ENCODE data around the gene MICB. TPM values are rescaled to one million over a fixed set of nuclear protein-coding genes. Genes with fewer than 3 reads are reported as not detected.

MICB gene
- total and polyA plus RNA-seq, 9 donors, result 0.48 to 10.6 (median 1.3) TPM

DNA sequence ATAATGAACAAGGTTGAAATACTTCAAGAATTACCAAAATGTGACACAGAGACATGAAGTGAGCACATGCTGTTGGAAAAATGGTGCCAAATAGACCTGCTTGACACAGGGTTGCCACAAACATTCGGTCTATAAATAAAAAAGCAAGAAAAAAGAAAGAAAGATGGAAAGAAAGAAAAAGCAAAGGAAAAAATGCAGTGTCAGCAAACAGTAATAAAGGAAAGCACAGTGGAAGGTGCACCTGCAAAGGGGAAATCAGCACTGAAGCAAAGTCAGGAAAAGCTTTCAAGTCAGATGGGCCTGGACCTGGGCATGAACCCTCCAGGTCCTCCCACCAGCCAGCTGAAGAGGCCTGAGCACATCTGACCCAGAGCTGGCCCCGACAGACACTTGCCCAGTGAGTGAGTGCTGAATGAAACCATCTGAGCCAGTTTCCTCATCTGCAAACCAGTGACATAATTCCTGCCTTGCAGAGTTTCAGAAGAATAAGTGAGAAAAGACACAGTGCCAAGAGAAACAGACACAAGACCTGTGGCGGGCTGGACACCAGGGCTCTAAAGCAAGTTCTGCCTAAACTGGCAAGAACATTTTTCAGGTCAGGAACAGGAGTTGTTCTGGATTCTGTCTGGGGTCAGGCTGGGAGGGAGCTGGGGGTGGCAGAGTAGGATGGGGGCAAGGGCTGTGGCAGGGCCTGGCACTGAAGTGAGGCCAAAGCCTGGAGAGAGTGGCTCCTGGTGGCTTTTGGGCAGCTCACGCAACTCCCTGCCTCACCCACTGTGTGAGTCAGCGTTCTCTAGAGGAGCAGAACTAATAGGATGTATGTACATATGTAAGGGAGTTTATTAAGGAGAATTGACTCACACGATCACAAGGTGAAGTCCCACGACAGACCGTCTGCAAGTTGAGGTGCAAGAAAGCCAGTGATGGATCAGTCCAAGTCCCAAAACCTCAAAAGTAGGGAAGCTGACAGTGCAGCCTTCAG lies 23.9 kb upstream of the MICB start:
- TF ChIP-seq, protein P1, sequence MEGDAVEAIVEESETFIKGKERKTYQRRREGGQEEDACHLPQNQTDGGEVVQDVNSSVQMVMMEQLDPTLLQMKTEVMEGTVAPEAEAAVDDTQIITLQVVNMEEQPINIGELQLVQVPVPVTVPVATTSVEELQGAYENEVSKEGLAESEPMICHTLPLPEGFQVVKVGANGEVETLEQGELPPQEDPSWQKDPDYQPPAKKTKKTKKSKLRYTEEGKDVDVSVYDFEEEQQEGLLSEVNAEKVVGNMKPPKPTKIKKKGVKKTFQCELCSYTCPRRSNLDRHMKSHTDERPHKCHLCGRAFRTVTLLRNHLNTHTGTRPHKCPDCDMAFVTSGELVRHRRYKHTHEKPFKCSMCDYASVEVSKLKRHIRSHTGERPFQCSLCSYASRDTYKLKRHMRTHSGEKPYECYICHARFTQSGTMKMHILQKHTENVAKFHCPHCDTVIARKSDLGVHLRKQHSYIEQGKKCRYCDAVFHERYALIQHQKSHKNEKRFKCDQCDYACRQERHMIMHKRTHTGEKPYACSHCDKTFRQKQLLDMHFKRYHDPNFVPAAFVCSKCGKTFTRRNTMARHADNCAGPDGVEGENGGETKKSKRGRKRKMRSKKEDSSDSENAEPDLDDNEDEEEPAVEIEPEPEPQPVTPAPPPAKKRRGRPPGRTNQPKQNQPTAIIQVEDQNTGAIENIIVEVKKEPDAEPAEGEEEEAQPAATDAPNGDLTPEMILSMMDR (IDR thresholded peaks at IDR 0.05), result no peak
- TF ChIP-seq POLR2A (IDR thresholded peaks at IDR 0.05) (no peak), EP300 (IDR thresholded peaks at IDR 0.05) (no peak)
- DNase-seq, result no peak
- Histone ChIP-seq H3K9me3 (no peaks in the 10 kb centered on the region), H3K4me1 (ENCODE audit: insufficient read depth) (no peaks in the 10 kb centered on the region), H3K27me3 (no peaks in the 10 kb centered on the region), H3K36me3 (no peaks in the 10 kb centered on the region), H3K27ac (no peak overlapping the region), H3K4me3 (no peak overlapping the region)
- 72 to 83% (median 74%) methylated on average over 8 of the region's 8 CpGs for WGBS, 3 donors
- intact Hi-C loops (cut with DNase I), result loop anchor here in 1 of 4 donors (10.0 kb wide), 1 partner anchor 189 kb away; no protein-coding TSS in a partner anchor

DNA sequence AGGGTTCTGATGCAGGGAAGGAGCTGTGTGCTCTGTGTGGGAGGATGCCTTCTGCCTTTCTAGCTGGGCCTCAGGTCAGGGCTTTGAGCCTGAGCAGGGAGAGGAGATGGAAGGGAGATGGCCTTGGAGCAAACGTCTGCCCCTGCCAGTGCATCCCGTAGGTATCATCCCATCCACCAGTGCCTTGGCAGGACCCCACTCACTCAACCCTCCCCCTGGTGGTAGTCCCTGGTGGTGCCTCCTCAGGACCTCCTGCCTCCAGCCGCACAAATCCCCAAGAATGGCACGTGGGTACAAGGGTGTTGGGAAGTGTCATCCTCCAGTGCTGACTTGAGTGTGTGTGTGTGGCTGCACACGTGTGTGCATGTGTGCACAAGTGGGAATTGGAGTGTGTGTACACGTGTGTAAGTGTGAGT lies 23.1 kb upstream of the MICB start:
- Histone ChIP-seq H3K9me3 (no peaks in the 10 kb centered on the region), H3K4me1 (ENCODE audit: insufficient read depth) (no peaks in the 10 kb centered on the region), H3K27ac (no peak overlapping the region), H3K27me3 (no peaks in the 10 kb centered on the region), H3K36me3 (no peaks in the 10 kb centered on the region), H3K4me3 (no peak overlapping the region)
- no peak for TF ChIP-seq EP300 (IDR thresholded peaks at IDR 0.05)
- no peak for TF ChIP-seq POLR2A (IDR thresholded peaks at IDR 0.05)
- 49 to 57% (median 54%) methylated on average over 6 of the region's 6 CpGs for WGBS, 3 donors
- intact Hi-C loops (cut with DNase I), result loop anchor here in 1 of 4 donors (10.0 kb wide), 1 partner anchor 190 kb away; no protein-coding TSS in a partner anchor
- DNase-seq, result no peak

DNA sequence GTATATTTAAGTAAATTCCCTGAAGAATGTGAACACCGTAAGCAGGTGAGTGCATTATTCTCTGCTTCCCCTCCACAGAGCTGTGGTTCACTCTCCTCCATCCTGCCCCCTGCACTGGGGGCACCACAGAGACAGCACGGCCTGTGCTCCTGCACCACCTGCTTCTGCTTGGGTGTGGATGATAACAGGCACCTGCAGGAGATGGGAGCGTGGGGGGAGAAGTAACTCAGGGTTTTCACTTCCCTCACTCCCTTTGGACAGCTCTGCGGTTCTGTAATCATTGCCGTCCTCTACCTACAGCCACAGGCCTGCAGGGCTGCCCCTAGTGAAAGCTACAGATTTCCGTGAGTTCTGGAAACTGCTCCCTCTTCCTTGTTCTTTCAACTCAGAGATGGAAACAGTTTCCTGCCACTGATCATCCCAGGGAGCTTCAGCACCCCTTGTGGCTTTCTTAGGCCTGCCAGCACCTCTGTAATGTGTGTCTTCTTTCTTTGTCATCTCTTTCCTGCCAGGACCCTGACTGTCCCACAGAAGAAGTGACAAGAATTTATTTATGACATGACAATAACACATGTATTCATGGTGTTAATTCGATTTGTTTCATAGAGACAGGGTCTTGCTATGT lies 21.3 kb upstream of the MICB start:
- Histone ChIP-seq H3K36me3 (no peaks in the 10 kb centered on the region), H3K27ac (no peak overlapping the region), H3K4me3 (no peak overlapping the region), H3K9me3 (no peaks in the 10 kb centered on the region), H3K27me3 (no peaks in the 10 kb centered on the region), H3K4me1 (ENCODE audit: insufficient read depth) (no peaks in the 10 kb centered on the region)
- WGBS, 3 donors, result 42 to 59% (median 55%) methylated on average over 7 of the region's 7 CpGs
- no peak for DNase-seq
- intact Hi-C loops (cut with DNase I), result loop anchor here in 1 of 4 donors (10.0 kb wide), 1 partner anchor 192 kb away; no protein-coding TSS in a partner anchor
- TF ChIP-seq EP300 (IDR thresholded peaks at IDR 0.05), result no peak
- no peak for TF ChIP-seq POLR2A (IDR thresholded peaks at IDR 0.05)
- TF ChIP-seq, protein P1 (IDR thresholded peaks at IDR 0.05), result no peak

DNA sequence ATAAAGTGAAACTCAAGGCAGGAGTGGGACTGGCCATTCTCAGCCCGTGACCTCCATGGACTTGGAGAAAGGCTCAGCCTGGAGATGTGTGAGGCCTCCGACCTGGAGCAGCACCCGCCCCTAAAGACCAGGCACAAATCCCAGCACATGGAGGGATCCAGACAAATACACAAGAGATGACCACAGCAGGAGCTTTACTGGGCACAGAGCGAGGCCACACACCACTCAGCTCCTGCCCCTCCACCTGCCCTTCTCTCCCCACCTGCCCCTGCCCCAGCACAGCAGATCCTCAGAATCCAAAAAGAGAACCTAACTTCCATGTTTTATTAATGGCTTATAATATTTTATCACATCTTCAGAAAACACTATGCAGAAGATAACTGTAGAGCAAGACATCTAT lies 20.4 kb upstream of the MICB start:
- Histone ChIP-seq H3K27me3 (no peaks in the 10 kb centered on the region), H3K4me1 (ENCODE audit: insufficient read depth) (no peaks in the 10 kb centered on the region), H3K4me3 (no peak overlapping the region), H3K9me3 (no peaks in the 10 kb centered on the region), H3K27ac (no peak overlapping the region), H3K36me3 (no peaks in the 10 kb centered on the region)
- intact Hi-C loops (cut with DNase I), result loop anchor here in 1 of 4 donors (10.0 kb wide), 1 partner anchor 193 kb away; no protein-coding TSS in a partner anchor
- DNase-seq, result no peak
- no peak for TF ChIP-seq POLR2A (IDR thresholded peaks at IDR 0.05)
- TF ChIP-seq, protein P1 (IDR thresholded peaks at IDR 0.05), result no peak
- TF ChIP-seq EP300 (IDR thresholded peaks at IDR 0.05), result no peak
- WGBS, 3 donors, result 77 to 87% (median 79%) methylated on average over 4 of the region's 4 CpGs
